ENCODE measurements around the gene STXBP6.

Gene STXBP6

DNA sequence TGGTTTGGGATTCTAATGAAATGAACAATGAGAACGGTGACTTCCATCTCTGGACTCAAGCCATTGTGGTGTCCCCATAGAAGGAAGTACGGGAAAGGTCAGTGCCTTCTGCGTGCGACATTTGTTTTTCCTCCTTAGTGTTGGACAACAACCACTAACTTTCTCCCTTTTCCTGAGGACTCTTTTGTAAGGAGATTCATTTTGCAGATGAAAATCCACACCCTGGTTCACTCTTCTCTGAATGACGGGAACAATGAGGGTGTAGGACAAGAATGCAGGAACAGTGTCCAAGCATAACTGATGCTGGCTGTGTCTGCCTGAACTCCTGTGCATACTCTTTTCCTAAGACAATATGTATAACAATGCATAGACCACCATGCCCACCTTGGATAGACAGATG, 176.4 kb downstream of the STXBP6 start:
- in situ Hi-C loops (cut with HindIII; ENCODE audit: low pct_unique_long_range_greater_than_20kb, low sequenced_read_pairs) = no loop called here
- TF ChIP-seq JUND (IDR thresholded peaks at IDR 0.05; ENCODE audit: low read depth) = no peak
- no peak for DNase-seq (ENCODE audit: low read depth in 1 of 2, low spot score in 1 of 2)

DNA sequence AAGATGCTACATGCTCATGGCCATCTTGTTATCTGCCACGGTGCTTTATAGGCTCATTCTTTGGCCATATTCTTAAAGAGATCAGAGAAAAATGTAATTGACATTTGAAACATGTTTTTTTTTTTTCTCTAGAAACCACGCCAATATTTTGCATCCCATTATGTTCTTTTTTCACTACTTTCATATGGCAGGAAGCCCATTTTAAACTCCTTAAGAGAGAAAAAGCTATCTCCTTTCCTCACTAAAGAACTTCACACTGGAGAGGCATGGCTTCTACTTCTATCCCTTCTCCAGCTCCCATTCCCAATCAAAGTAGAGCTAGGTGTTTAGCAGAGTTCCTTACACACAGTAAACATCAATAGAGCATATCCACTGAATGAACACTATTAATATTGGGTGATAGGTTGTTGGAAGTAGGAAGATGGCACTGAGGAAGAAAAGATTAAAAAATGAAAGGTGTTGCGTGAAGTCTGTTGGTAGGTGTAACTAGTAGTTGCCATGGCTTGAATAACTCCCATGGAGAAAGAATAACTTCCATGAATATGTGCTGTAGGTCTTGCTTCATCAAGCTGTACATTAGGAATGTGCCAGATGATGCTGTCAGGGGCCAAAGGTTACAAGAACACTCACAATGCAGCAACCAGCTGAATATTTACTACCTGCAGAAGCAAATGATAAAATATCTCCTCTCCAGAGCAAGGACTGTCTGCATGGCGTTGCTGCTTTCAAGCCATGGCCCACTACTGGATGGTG, 178.8 kb downstream of the STXBP6 start:
- no peak for DNase-seq (ENCODE audit: low read depth in 1 of 2, low spot score in 1 of 2)
- in situ Hi-C loops (cut with HindIII; ENCODE audit: low pct_unique_long_range_greater_than_20kb, low sequenced_read_pairs) = no loop called here
- no peak for TF ChIP-seq JUND (IDR thresholded peaks at IDR 0.05; ENCODE audit: low read depth)

DNA sequence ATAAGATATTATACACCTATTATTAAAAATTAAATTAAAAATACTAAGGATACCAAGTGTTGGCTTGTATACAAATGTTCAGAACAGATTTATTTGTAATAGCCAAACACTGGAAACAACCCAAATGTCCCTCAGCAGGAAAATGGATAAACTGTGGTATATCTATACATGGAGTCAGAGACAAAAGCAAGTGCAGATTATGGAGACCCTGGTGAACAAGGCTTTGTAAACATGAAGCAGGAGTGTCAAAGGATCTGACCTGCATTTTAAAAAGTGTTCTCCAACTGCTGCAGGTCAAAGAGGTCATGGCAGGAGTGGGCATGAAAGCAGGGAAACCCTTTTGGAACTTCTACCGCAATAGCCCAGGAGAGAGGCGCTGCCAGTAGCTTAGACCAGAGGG, 181.6 kb downstream of the STXBP6 start:
- in situ Hi-C loops (cut with HindIII; ENCODE audit: low pct_unique_long_range_greater_than_20kb, low sequenced_read_pairs) = no loop called here
- DNase-seq (ENCODE audit: low read depth in 1 of 2, low spot score in 1 of 2) = no peak
- TF ChIP-seq JUND (IDR thresholded peaks at IDR 0.05; ENCODE audit: low read depth) = no peak

DNA sequence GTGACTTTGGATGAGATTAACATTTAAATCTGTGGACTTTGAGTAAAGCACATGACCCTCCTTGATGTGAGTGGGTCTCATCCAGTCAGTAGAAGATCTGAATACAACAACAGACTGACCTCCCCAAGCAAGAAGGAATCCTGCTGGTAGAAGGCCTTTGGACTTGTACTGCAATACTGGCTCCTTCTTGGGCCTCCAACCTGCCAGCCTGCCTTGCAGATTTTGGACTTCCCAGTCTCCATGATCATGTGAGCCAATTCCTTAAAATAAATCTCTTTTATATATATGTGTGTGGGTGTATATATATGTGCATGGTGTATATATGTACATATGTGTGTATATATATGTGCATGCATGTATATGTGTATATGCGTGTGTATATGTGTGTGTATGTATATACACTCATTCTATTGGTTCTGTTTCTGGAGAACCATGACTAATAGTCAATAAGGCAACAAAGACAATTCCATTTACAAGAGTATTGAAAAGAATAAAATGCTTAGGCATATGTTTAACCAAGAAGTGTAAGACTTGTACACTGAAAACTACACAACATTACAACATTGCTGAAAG, 183.8 kb downstream of the STXBP6 start:
- in situ Hi-C loops (cut with HindIII; ENCODE audit: low pct_unique_long_range_greater_than_20kb, low sequenced_read_pairs) = no loop called here
- no peak for DNase-seq (ENCODE audit: low read depth in 1 of 2, low spot score in 1 of 2)

DNA sequence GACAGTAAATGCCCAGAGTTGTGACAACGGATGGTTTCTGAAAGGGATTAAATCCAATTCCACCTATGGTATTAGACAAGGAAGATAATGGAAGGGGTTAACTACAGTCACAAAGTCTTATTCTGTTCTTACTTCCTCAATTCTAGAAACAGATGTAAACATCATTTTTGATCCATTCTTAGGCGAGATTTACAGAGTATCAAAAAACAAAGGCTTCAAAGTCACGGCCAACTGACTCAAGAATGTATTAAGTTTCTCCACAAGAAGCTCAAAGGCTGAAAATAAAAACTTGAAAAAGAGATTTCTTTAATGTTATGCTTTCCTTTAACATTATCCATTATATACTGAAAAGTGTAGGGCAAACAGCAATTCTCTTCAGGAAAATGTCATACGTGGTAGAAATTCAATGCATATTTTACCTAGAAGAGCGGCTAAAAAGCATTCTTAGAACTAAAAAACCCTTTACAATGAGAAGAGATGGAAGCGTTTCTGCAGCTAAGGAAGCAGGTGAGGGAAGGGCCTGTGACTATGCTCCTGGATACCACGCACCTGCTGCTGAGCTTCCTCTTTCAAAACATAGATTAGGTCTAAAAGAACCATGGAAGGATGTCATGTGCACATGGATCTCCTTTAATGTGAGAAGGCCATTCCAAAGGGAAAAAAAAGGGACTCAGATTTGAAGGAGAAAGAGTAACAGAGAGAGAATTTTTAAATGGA, 185.8 kb downstream of the STXBP6 start:
- in situ Hi-C loops (cut with HindIII; ENCODE audit: low pct_unique_long_range_greater_than_20kb, low sequenced_read_pairs) = no loop called here
- DNase-seq (ENCODE audit: low read depth in 1 of 2, low spot score in 1 of 2) = no peak
- TF ChIP-seq JUND (IDR thresholded peaks at IDR 0.05; ENCODE audit: low read depth) = no peak

More for the DNA sequence above, 183.8 kb downstream of the STXBP6 start:
- TF ChIP-seq JUND (IDR thresholded peaks at IDR 0.05; ENCODE audit: low read depth) = no peak

DNA sequence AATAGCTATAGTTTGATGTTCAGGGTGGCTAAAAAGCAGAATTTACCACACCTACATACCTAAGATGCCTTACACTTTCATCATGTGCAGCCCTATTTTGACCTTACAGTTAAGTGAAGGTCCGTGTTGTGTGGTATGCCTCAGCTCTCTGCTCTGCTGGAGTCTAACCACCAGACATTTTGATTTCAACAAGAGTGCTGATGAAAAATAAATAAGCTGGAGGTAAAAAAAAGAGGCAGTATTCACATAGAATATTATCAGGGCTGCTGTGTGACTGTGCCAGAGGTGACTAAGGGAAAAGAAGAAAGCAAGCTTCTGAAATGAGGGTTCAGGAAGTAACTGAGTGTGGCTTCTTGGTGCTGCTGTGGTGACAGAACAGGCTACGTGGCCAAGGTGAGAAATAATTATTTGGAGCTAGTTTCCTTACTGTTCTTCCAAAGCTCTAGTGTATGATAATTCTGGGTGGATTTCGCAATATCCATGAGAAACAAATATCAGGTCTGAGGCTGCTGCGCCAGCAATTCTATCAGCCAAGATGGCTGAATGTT, 188.8 kb downstream of the STXBP6 start:
- in situ Hi-C loops (cut with HindIII; ENCODE audit: low pct_unique_long_range_greater_than_20kb, low sequenced_read_pairs) = no loop called here
- no peak for TF ChIP-seq JUND (IDR thresholded peaks at IDR 0.05; ENCODE audit: low read depth)
- no peak for DNase-seq (ENCODE audit: low read depth in 1 of 2, low spot score in 1 of 2)

DNA sequence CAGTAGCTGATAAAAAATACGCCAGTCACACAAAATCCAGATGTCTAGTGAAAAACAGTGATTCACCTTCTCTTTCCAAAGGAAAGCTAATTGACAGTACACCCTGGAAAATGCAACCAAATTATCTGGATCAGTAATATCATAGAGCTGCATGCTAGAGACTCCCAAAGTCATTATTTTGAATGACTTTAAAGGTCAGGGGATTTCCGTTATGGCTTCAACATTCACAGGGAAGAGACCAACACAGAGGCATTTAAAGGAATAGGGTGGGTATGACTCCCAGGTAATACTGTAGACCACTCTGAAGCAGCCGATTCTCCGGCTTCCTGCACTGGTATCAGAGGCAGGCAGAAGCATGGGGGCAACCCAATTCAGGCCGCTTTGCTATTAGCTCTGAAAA, 190.4 kb downstream of the STXBP6 start:
- TF ChIP-seq JUND (IDR thresholded peaks at IDR 0.05; ENCODE audit: low read depth) = no peak
- no peak for DNase-seq (ENCODE audit: low read depth in 1 of 2, low spot score in 1 of 2)
- in situ Hi-C loops (cut with HindIII; ENCODE audit: low pct_unique_long_range_greater_than_20kb, low sequenced_read_pairs) = no loop called here

DNA sequence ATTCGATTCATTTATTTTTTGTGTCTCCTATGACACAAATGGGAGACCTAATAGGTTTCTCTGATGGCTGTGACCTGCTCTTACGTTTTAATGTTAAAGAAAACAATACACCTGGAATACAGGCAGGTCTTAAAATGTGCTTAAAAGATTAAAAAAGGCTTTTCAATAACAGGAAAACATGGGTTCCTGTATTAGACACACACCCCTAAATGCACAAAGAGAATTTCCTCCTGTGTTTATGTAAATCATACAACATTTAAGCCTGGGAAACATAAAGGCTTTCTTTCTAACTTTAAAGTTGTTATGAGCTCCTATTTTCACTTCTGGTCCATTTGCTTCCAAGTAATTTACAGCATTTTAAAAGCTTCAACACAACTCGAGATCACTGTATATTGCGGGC, 191.3 kb downstream of the STXBP6 start:
- DNase-seq (ENCODE audit: low read depth in 1 of 2, low spot score in 1 of 2) = no peak
- no peak for TF ChIP-seq JUND (IDR thresholded peaks at IDR 0.05; ENCODE audit: low read depth)
- in situ Hi-C loops (cut with HindIII; ENCODE audit: low pct_unique_long_range_greater_than_20kb, low sequenced_read_pairs) = no loop called here

DNA sequence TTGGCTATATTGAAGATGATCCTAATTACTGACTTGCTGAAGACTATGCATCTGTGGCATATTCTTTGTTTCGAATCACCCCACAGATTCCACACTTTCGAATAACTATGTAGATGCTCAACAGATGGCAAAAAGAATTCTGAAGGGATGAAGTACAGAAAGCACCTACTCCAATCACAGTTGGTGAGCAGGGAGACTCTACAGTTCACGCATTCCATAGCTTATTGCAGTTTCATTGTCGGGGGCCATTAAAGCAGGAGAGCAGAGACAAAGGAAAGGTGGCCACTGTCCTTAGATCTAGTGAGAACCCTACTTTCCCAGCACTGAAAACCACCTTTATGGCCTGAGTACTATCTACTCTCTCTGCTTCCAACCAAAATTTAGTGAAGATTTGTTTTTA, 191.9 kb downstream of the STXBP6 start:
- TF ChIP-seq JUND (IDR thresholded peaks at IDR 0.05; ENCODE audit: low read depth) = no peak
- in situ Hi-C loops (cut with HindIII; ENCODE audit: low pct_unique_long_range_greater_than_20kb, low sequenced_read_pairs) = no loop called here
- DNase-seq (ENCODE audit: low read depth in 1 of 2, low spot score in 1 of 2) = no peak

DNA sequence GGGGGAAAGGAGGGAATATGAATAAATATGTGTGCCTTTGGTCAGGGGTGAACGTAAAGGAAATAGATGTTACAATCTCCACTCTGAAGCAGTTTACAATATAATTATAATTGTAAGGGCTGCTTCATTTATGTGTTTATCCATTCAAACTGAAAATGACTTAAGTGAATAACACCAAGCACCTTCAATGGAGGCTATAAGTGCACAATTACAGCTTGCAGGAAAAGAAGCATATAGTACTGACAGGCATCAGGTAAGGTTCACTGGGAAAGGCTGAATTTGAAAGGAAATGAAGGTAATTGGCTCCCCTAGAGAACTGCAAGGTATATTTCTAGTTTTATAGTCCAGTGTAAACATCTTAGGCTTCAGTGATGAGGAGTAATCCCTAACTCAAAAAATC, 192.7 kb downstream of the STXBP6 start:
- no peak for DNase-seq (ENCODE audit: low read depth in 1 of 2, low spot score in 1 of 2)
- TF ChIP-seq JUND (IDR thresholded peaks at IDR 0.05; ENCODE audit: low read depth) = no peak

DNA sequence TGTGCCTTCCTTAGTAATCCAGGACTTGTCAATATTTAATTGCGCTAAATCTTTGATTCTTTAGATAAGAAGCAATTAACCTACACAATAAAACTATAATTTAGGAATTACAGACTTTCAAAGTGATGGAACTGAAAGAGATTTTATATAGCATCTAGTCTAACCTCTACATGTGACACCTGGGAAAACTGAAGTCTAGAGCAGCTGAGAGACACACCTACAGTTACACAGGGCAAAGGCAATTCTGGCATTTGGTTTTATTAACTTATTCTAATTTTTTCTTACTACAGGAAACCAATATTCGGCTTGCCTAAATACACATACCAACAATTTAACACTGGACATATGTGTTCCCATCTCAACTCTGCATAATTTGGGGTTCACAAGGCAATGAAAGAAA, 196.5 kb downstream of the STXBP6 start:
- no peak for DNase-seq (ENCODE audit: low read depth in 1 of 2, low spot score in 1 of 2)
- in situ Hi-C loops (cut with HindIII; ENCODE audit: low pct_unique_long_range_greater_than_20kb, low sequenced_read_pairs) = no loop called here
- TF ChIP-seq JUND (IDR thresholded peaks at IDR 0.05; ENCODE audit: low read depth) = no peak

More for the DNA sequence above, 192.7 kb downstream of the STXBP6 start:
- in situ Hi-C loops (cut with HindIII; ENCODE audit: low pct_unique_long_range_greater_than_20kb, low sequenced_read_pairs) = no loop called here

DNA sequence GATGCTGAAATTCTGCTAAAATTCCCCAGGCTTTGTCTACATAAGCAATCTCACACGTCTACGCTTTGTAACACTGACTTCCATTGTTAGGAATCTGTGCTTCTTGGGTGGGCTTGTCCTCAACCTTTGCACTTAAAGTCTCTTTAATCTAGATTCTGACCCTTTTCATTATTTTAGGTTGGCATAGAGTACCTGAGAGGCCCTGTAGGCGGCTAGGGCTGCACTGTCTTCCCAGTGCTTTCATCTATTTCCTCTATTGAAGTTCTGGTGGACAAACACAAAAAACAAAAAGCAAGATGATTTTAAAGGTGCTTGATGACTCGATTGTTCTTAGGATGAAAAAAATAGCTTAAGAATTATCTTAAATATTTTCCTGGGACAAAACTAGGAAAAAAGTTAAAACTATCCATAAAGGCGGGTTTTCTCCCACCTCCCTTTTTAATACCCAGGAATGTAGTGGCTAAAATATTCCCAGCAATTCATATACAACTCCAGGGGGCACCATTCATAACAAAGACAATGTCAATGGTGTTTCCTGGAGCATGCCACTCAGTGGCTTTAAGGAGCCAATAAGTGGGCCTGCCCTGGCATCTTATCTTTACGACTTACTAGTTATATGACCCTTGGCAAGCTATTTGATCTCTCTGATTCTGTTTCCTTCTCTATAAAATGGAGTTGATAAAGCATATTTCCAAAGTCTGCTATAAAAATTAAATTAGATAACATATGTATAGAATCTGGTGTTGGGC, 197.5 kb downstream of the STXBP6 start:
- in situ Hi-C loops (cut with HindIII; ENCODE audit: low pct_unique_long_range_greater_than_20kb, low sequenced_read_pairs) = no loop called here
- no peak for TF ChIP-seq JUND (IDR thresholded peaks at IDR 0.05; ENCODE audit: low read depth)
- no peak for DNase-seq (ENCODE audit: low read depth in 1 of 2, low spot score in 1 of 2)
